ENCODE data around the gene FAM236B.
"Not testable (repeated sequence)": the region's sequence is repeated elsewhere in the genome, so short reads cannot be mapped to it uniquely, and the experiment has no call there.

Gene FAM236B

DNA sequence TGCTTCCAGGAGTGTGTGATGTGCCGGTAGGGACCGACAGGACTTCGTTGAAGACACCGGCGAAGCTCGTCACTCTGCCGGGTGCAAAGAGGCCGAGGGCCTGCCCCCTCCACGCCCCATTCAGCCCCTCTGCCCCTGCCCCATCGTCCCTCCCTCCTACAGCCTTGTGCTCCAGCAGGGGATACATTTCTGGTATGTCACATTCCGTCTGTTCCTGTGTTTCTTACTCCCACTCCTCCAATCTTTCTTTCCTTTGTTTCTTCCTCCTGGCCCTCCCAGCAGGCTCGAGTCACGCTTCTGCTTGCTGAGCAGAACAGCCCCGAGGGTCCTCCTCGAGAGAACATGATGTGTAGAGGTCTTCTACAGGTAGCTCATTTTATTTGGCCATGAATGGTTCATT, at the start of gene FAM236B:
Gene FAM236B (minus strand): TSS at position 101 of the 400 bp plus-strand sequence. CDS start 100 bp downstream, at position 1.
- H3K4me3 ChIP-seq (replicated peaks; ENCODE audit: low read depth, low read length); DNase-seq (ENCODE audit: low read depth): not testable (repeated sequence)

DNA sequence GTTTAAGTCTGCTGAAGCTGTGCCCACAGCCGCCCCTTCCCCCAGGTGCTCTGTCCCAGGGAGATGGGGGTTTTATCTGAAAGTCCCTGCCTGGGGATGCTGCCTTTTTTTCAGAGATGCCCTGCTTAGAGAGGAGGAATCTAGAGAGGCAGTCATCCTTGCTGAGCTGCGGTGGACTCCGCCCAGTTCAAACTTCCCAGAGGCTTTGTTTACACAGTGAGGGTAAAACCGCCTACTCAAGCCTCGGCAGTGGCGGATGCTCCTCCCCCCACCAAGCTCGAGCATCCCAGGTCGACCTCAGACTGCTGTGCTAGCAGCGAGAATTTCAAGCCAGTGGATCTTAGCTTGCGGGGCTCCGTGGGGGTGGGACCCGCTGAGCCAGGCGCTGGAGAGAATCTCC, 48.2 kb upstream of the FAM236B start:
- not testable (repeated sequence) for DNase-seq (ENCODE audit: low read depth); H3K4me3 ChIP-seq (replicated peaks; ENCODE audit: low read depth, low read length)

- H3K4me3 ChIP-seq (replicated peaks; ENCODE audit: low read depth, low read length); DNase-seq (ENCODE audit: low read depth): not testable (repeated sequence)
Observed at GRCh38 chrX:72808110-72808509, 25.6 kb upstream of the FAM236B start, which contains the start of gene FAM236D. Gene FAM236D, minus strand, starts transcription at chrX:72808210. Its CDS starts 100 bp downstream, at chrX:72808110.

- not testable (repeated sequence) for H3K4me3 ChIP-seq (replicated peaks; ENCODE audit: low read depth, low read length); DNase-seq (ENCODE audit: low read depth)
Observed at GRCh38 chrX:72790390-72790789, 7.9 kb upstream of the FAM236B start.

DNA sequence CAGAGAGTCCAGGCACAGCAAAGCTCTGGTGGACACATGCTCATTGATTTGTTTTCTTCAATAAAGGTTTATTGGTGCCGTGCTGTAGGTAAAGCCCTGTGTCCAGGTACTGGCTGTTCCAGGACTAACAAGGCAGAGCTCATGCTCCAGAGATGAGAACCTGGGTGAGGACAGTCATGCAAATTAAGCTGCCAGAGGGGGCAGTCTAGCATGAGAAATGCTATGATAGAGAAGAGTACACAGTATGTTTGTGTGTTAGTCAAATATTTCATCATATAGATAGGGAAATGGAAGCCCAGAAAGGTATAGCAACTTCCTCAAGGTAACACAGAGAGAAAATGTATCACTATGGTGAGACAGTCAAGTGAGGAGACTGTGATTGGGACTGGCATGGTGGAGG, 5.7 kb upstream of the FAM236B start:
- not testable (repeated sequence) for DNase-seq (ENCODE audit: low read depth); H3K4me3 ChIP-seq (replicated peaks; ENCODE audit: low read depth, low read length)

DNA sequence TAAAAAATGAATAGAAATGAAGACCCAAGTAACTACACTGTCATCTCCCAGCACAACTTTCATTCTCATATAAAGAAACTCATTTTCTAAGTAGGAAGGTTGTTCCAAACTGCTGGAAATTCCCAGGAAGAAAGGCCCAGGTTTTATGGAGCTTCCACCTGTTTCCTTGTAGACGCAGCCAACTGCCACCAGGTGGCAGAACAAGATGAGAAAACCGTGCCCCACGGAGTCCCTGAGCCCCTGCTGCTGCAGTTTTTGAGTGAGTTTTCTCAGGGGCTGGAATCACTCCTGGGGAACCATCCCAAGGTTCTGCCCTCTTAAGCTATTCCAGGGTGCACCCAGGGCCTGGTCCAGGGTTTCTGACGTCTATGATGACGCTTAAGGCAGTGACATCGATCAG, 1.5 kb upstream of the FAM236B start:
- not testable (repeated sequence) for DNase-seq (ENCODE audit: low read depth); H3K4me3 ChIP-seq (replicated peaks; ENCODE audit: low read depth, low read length)

- DNase-seq (ENCODE audit: low read depth); H3K4me3 ChIP-seq (replicated peaks; ENCODE audit: low read depth, low read length): not testable (repeated sequence)
Observed at GRCh38 chrX:72783365-72783936, 991 bp upstream of the FAM236B start.

DNA sequence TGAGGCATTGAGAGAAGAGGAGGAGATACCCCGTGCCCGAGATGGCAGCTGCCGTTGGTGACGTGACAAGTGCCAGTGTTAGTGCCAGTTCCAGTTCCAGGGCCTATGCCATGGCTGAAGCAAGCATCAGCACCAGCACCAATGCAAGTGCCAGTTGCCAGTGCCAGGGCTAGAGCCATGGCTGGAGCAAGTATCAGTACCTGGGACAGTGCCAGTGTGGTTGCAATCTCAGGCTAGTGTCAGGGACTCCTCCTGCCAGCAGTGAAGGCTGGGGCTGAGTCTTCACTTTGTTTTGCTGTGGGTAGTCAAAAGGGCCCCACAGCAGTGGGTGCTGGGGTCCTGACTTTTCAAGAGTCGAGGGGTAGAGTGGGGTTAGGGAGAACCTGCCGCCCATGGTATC, 4.3 kb downstream of the FAM236B start:
- DNase-seq (ENCODE audit: low read depth); H3K4me3 ChIP-seq (replicated peaks; ENCODE audit: low read depth, low read length): not testable (repeated sequence)

GRCh38 chrX:72777467-72777790, 5.0 kb downstream of the FAM236B start:
- not testable (repeated sequence) for DNase-seq (ENCODE audit: low read depth); H3K4me3 ChIP-seq (replicated peaks; ENCODE audit: low read depth, low read length)

DNA sequence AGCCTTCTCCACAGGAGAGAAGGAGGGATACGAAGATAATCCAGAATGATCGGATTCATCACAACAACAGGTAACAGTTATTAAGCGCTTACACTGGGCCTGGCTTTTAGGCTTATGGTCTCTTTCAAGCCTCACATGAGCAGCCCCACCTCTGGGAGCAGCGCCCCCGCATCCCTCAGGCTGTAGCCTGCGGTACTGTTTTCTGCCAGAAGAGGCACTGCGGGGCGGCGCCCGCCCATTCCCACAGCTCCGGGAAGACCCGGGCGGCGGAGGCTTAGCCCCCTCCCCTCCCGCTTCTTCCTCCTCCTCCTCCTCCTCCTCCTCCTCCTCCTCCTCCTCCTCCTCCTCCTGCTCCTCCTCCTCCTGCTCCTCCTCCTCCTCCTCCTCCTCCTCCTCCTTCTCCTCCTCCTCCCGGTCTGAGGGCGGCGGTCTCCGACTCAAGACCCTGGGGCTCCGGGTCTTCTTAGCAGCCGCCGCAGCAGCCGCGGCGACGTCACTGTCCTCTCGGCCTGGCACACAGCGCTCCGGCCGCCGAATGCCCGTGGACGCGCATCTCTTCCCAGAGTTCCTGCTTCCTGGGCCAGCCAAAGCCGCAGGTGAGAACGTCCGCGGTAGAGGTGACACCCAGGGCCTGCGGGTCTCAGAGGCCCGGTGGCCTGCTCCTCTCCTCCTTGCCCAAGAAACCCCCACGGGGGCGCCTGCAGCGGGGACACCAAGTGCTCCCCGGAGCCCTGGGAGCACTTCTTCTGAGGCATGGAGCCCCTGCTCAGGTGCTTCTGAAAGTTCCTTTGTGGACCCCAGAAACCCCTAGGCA, 5.6 kb downstream of the FAM236B start, which contains the start of gene DMRTC1B:
Gene DMRTC1B (plus strand): TSS at position 238 of the 814 bp plus-strand sequence. CDS start 68,246 bp downstream, outside the sequence.
- H3K4me3 ChIP-seq (replicated peaks; ENCODE audit: low read depth, low read length); DNase-seq (ENCODE audit: low read depth): not testable (repeated sequence)

- not testable (repeated sequence) for DNase-seq (ENCODE audit: low read depth)
Observed at GRCh38 chrX:72760454-72760853, 22.0 kb downstream of the FAM236B start.

DNA sequence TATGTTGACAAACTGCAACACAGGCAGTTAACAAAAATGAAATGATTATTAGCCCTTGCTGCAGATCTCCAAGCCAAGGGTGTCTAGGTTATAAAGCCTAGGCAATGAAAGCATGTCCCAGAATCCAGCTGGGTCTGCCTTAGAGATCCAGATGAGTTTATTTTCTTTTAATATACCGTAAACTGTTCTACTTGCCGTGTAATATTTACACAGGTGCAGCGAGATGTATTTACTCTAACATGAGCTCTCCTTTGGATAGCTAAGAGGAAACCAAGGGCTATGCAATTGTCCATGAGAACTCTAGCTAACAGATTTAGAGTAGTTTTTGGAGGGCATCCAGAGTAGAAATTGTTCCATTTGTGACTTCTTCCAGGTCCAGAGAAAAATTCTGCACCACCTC, 33.9 kb downstream of the FAM236B start:
- not testable (repeated sequence) for H3K4me3 ChIP-seq (replicated peaks; ENCODE audit: low read depth, low read length); DNase-seq (ENCODE audit: low read depth)

More at GRCh38 chrX:72760454-72760853, 22.0 kb downstream of the FAM236B start:
- not testable (repeated sequence) for H3K4me3 ChIP-seq (replicated peaks; ENCODE audit: low read depth, low read length)

GRCh38 chrX:72745546-72745945, 36.9 kb downstream of the FAM236B start:
- H3K4me3 ChIP-seq (replicated peaks; ENCODE audit: low read depth, low read length); DNase-seq (ENCODE audit: low read depth): not testable (repeated sequence)

DNA sequence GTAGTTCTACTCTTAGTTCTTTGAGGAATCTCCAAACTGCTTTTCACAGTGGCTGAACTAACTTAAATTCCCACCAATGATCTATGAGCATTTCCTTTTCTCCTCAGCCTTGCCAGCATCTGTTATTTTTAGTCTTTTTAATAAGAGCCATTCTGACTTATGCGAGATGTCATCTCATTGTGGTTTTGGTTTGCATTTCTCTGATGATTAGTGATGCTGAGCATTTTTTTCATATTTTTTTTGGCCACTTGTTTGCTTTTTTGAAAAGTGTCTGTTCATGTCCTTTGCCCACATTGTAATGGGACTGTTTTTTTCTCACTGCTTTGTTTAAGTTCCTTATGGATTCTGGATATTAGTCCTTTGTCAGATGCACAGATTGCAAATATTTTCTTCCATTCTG, 46.9 kb downstream of the FAM236B start:
- TF ChIP-seq, protein P1, sequence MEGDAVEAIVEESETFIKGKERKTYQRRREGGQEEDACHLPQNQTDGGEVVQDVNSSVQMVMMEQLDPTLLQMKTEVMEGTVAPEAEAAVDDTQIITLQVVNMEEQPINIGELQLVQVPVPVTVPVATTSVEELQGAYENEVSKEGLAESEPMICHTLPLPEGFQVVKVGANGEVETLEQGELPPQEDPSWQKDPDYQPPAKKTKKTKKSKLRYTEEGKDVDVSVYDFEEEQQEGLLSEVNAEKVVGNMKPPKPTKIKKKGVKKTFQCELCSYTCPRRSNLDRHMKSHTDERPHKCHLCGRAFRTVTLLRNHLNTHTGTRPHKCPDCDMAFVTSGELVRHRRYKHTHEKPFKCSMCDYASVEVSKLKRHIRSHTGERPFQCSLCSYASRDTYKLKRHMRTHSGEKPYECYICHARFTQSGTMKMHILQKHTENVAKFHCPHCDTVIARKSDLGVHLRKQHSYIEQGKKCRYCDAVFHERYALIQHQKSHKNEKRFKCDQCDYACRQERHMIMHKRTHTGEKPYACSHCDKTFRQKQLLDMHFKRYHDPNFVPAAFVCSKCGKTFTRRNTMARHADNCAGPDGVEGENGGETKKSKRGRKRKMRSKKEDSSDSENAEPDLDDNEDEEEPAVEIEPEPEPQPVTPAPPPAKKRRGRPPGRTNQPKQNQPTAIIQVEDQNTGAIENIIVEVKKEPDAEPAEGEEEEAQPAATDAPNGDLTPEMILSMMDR (IDR thresholded peaks at IDR 0.05; ENCODE audit: low read length, missing control alignments), result no peak
- DNase-seq (ENCODE audit: low read depth), result no peak
- H3K4me3 ChIP-seq (replicated peaks; ENCODE audit: low read depth, low read length), result no peak overlapping the region

DNA sequence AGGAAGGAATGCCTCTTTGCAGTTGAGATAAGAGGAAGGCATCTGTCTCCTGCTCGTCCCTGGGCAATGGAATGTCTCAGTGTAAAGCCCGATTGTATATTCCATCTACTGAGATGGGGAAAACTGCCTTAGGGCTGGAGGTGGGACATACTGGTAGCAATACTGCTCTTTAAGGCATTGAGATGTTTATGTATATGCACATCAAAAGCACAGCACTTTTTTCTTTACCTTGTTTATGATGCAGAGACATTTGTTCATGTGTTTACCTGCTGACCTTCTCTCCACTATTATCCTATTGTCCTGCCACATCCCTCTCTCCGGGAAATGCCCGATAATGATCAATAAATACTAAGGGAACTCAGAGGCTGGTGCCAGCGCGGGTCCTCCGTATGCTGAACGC, 48.8 kb downstream of the FAM236B start:
- not testable (repeated sequence) for H3K4me3 ChIP-seq (replicated peaks; ENCODE audit: low read depth, low read length); DNase-seq (ENCODE audit: low read depth)
